ENCODE measurements around the gene WWP2. TPM values are rescaled to one million over a fixed set of nuclear protein-coding genes. Genes with fewer than 3 reads are reported as not detected.

The WWP2 gene
- total and polyA plus RNA-seq, 9 donors: 22.5 to 49.4 (median 39.3) TPM

GRCh38 chr16:69745232-69745612 lies 16.9 kb upstream of the WWP2 start:
- no peaks in the 10 kb centered on the region for H3K9me3 ChIP-seq
- no peak for DNase-seq

GRCh38 chr16:69745959-69746358 lies 16.2 kb upstream of the WWP2 start:
- no peaks in the 10 kb centered on the region for H3K4me1 ChIP-seq (ENCODE audit: insufficient read depth)
- intact Hi-C loops (cut with DNase I): no loop called here
- H3K36me3 ChIP-seq: no peaks in the 10 kb centered on the region
- H3K9me3 ChIP-seq: no peaks in the 10 kb centered on the region
- no peak for TF ChIP-seq CTCF (IDR thresholded peaks at IDR 0.05)
- no peak for TF ChIP-seq EP300 (IDR thresholded peaks at IDR 0.05)
- 83 to 90% (median 83%) methylated on average over 10 of the region's 10 CpGs for WGBS, 3 donors
- H3K27ac ChIP-seq: no peak overlapping the region
- H3K27me3 ChIP-seq: no peaks in the 10 kb centered on the region
- no peak for DNase-seq
- H3K4me3 ChIP-seq: no peak overlapping the region

More at GRCh38 chr16:69745232-69745612, 16.9 kb upstream of the WWP2 start:
- intact Hi-C loops (cut with DNase I): no loop called here
- Histone ChIP-seq H3K27ac (no peak overlapping the region), H3K4me3 (no peak overlapping the region), H3K36me3 (no peaks in the 10 kb centered on the region), H3K27me3 (no peaks in the 10 kb centered on the region), H3K4me1 (ENCODE audit: insufficient read depth) (no peaks in the 10 kb centered on the region)
- 89 to 94% (median 90%) methylated on average over 11 of the region's 11 CpGs for WGBS, 3 donors
- TF ChIP-seq CTCF (IDR thresholded peaks at IDR 0.05) (no peak), POLR2A (IDR thresholded peaks at IDR 0.05) (no peak), EP300 (IDR thresholded peaks at IDR 0.05) (no peak)

GRCh38 chr16:69747115-69747514 lies 15.0 kb upstream of the WWP2 start:
- Histone ChIP-seq H3K36me3 (no peaks in the 10 kb centered on the region), H3K27ac (no peak overlapping the region), H3K9me3 (no peaks in the 10 kb centered on the region), H3K4me3 (no peak overlapping the region), H3K27me3 (no peaks in the 10 kb centered on the region), H3K4me1 (ENCODE audit: insufficient read depth) (no peaks in the 10 kb centered on the region)
- no peak for TF ChIP-seq CTCF (IDR thresholded peaks at IDR 0.05)
- no peak for TF ChIP-seq EP300 (IDR thresholded peaks at IDR 0.05)
- TF ChIP-seq POLR2A (IDR thresholded peaks at IDR 0.05): no peak
- DNase-seq: no peak
- 58 to 69% (median 59%) methylated on average over 8 of the region's 8 CpGs for WGBS, 3 donors
- intact Hi-C loops (cut with DNase I): no loop called here

GRCh38 chr16:69748694-69749345 lies 13.3 kb upstream of the WWP2 start:
- Histone ChIP-seq H3K9me3 (no peaks in the 10 kb centered on the region), H3K4me3 (no peak overlapping the region), H3K4me1 (ENCODE audit: insufficient read depth) (peaks cover 3% of the 10 kb centered on the region), H3K36me3 (no peaks in the 10 kb centered on the region), H3K27me3 (no peaks in the 10 kb centered on the region), H3K27ac (no peak overlapping the region)
- TF ChIP-seq POLR2A (IDR thresholded peaks at IDR 0.05) (no peak), EP300 (IDR thresholded peaks at IDR 0.05) (no peak), CTCF (IDR thresholded peaks at IDR 0.05) (no peak)
- WGBS, 3 donors: 77 to 87% (median 78%) methylated on average over 20 of the region's 20 CpGs
- DNase-seq: no peak
- intact Hi-C loops (cut with DNase I): no loop called here

Measured in ovary (tissue), 9 donors.